Measurements from ENCODE around the gene ZNF536. TPM values are rescaled to one million over a fixed set of nuclear protein-coding genes. Genes with fewer than 3 reads are reported as not detected.

ZNF536 gene
- polyA plus RNA-seq, 1 of the 3 experiments (the other 2 are of a cell fraction): 0.41 TPM

GRCh38 chr19:30563691-30564090 is 191.5 kb downstream of the ZNF536 start (continued):
- no peak for TF ChIP-seq GABPA (IDR thresholded peaks at IDR 0.05; ENCODE audit: low read depth)

- no peaks in the 10 kb centered on the region for H3F3A ChIP-seq (replicated peaks; ENCODE audit: insufficient read depth)
- no peaks in the 10 kb centered on the region for H3K79me2 ChIP-seq (ENCODE audit: insufficient read depth)
- no peaks in the 10 kb centered on the region for H3K9me2 ChIP-seq
- H3K9ac ChIP-seq: no peak overlapping the region
- CTCF ChIA-PET: interaction anchor here (1.8 kb wide), 1 partner anchor 9 kb away, joined by 5 read pairs; no protein-coding TSS in a partner anchor
- no peaks in the 10 kb centered on the region for H4K20me1 ChIP-seq (ENCODE audit: insufficient read depth)
- no peak overlapping the region for H3K4me2 ChIP-seq
- H2AFZ ChIP-seq (ENCODE audit: low read depth): no peak overlapping the region
- DNase-seq: no peak
- TF ChIP-seq PBX3 (IDR thresholded peaks at IDR 0.05) (no peak), MXI1 (IDR thresholded peaks at IDR 0.05; ENCODE audit: low read depth, low read length) (no peak), SIN3A (IDR thresholded peaks at IDR 0.05; ENCODE audit: borderline replicate concordance, low read depth, low read length) (no peak), JUND (IDR thresholded peaks at IDR 0.05) (no peak), CTCF (IDR thresholded peaks at IDR 0.05) (no peak), FOXJ3 (CRISPR knock-in tag; IDR thresholded peaks at IDR 0.05) (no peak), GABPA (IDR thresholded peaks at IDR 0.05; ENCODE audit: low read depth) (no peak), FOSL2 (IDR thresholded peaks at IDR 0.05; ENCODE audit: borderline replicate concordance, low read depth) (no peak), RFX5 (IDR thresholded peaks at IDR 0.05; ENCODE audit: low read length) (no peak), ELF1 (IDR thresholded peaks at IDR 0.05) (no peak), CHD2 (IDR thresholded peaks at IDR 0.05; ENCODE audit: low read length, partially characterized antibody) (no peak), MAX (IDR thresholded peaks at IDR 0.05; ENCODE audit: low read depth) (no peak), NFIC (IDR thresholded peaks at IDR 0.05; ENCODE audit: borderline replicate concordance) (no peak), TCF12 (IDR thresholded peaks at IDR 0.05) (no peak), MEF2A (IDR thresholded peaks at IDR 0.05; ENCODE audit: borderline replicate concordance, low read depth) (no peak), IRF3 (IDR thresholded peaks at IDR 0.05; ENCODE audit: low read depth, low read length) (no peak), REST (IDR thresholded peaks at IDR 0.05; ENCODE audit: low read depth, low read length) (no peak), FOXM1 (IDR thresholded peaks at IDR 0.05; ENCODE audit: low read depth) (no peak), YY1 (IDR thresholded peaks at IDR 0.05; ENCODE audit: low read depth) (no peak)
- no peaks in the 10 kb centered on the region for H3K36me3 ChIP-seq (replicated peaks in 1 of 2; ENCODE audit: control insufficient read depth in 1 of 2, insufficient read depth in 2 of 2, low read length in 1 of 2)
- WGBS (ENCODE audit: low lambda C conversion rate): 58% methylated on average over 4 of the region's 11 CpGs
- H3K27ac ChIP-seq (ENCODE audit: low read depth in 2 of 2, low read length in 1 of 2): no peak overlapping the region
- POLR2A ChIA-PET: no interaction called here
- peaks cover 0 to 40% of the 10 kb centered on the region in 2 experiments; a peak in 2 of 4 replicates for H3K4me1 ChIP-seq (ENCODE audit: control insufficient read depth in 1 of 2, insufficient read depth in 2 of 2, low read depth in 1 of 2, low read length in 1 of 2)
- H3K9me3 ChIP-seq: no peaks in the 10 kb centered on the region
- no peaks in the 10 kb centered on the region for H3K27me3 ChIP-seq (ENCODE audit: insufficient read depth)
- no peak overlapping the region for H3K4me3 ChIP-seq (ENCODE audit: low read depth in 2 of 2, low read length in 1 of 2)
Observed at GRCh38 chr19:30564551-30565011, 192.4 kb downstream of the ZNF536 start.
